ENCODE data around the gene COL5A1.

COL5A1 gene

GRCh38 chr9:134882204-134882785 is 240.7 kb downstream of the COL5A1 start:
- no peak overlapping the region for H3K4me3 ChIP-seq (ENCODE audit: low read length)

GRCh38 chr9:134883040-134883782 is 241.6 kb downstream of the COL5A1 start:
- no peak for DNase-seq (ENCODE audit: low read depth)
- H3K4me3 ChIP-seq (ENCODE audit: low read length), result no peak overlapping the region
- TF ChIP-seq CTCF (conservative IDR thresholded peaks at IDR 0.05; ENCODE audit: low read length), result no peak

More at GRCh38 chr9:134882204-134882785, 240.7 kb downstream of the COL5A1 start:
- no peak for DNase-seq (ENCODE audit: low read depth)
- no peak for TF ChIP-seq CTCF (conservative IDR thresholded peaks at IDR 0.05; ENCODE audit: low read length)

- TF ChIP-seq CTCF (conservative IDR thresholded peaks at IDR 0.05; ENCODE audit: low read length), result no peak
- H3K4me3 ChIP-seq (ENCODE audit: low read length), result no peak overlapping the region
- no peak for DNase-seq (ENCODE audit: low read depth)
Observed at GRCh38 chr9:134884492-134884891, 242.9 kb downstream of the COL5A1 start.

- TF ChIP-seq CTCF (conservative IDR thresholded peaks at IDR 0.05; ENCODE audit: low read length), result no peak
Observed at GRCh38 chr9:134885001-134885678, 243.5 kb downstream of the COL5A1 start.

GRCh38 chr9:134885679-134886412 is 244.2 kb downstream of the COL5A1 start:
- no peak for DNase-seq (ENCODE audit: low read depth)
- H3K4me3 ChIP-seq (ENCODE audit: low read length), result no peak overlapping the region
- TF ChIP-seq CTCF (conservative IDR thresholded peaks at IDR 0.05; ENCODE audit: low read length), result no peak

More at GRCh38 chr9:134885001-134885678, 243.5 kb downstream of the COL5A1 start:
- no peak for DNase-seq (ENCODE audit: low read depth)
- no peak overlapping the region for H3K4me3 ChIP-seq (ENCODE audit: low read length)

- H3K4me3 ChIP-seq (ENCODE audit: low read length), result no peak overlapping the region
- DNase-seq (ENCODE audit: low read depth), result no peak
- no peak for TF ChIP-seq CTCF (conservative IDR thresholded peaks at IDR 0.05; ENCODE audit: low read length)
Observed at GRCh38 chr9:134886413-134886913, 244.9 kb downstream of the COL5A1 start.
